OCI-LY1 (cell line): ENCODE measurements around the gene IL2.

ENCODE experiments used
- EZH2 ChIP-seq: fragments of 200-600 bp; sonication (generic), shearing (Covaris generic); IDR thresholded peaks from 2 replicates; pipeline ENCODE4 v1.8.0; 2017; ENCODE audit warnings: borderline replicate concordance, mixed run types, mild to moderate bottlenecking, antibody characterized with exemption, low read length, moderate library complexity, mixed read lengths
- TF ChIP-seq, protein P1 (sequence below): fragments of 200-600 bp; sonication (generic), shearing (Covaris generic); IDR thresholded peaks from 2 replicates; pipeline ENCODE4 v1.5.1; 2017; ENCODE audit warnings: mild to moderate bottlenecking, antibody characterized with exemption, low read length, moderate library complexity, mixed read lengths

DNA sequence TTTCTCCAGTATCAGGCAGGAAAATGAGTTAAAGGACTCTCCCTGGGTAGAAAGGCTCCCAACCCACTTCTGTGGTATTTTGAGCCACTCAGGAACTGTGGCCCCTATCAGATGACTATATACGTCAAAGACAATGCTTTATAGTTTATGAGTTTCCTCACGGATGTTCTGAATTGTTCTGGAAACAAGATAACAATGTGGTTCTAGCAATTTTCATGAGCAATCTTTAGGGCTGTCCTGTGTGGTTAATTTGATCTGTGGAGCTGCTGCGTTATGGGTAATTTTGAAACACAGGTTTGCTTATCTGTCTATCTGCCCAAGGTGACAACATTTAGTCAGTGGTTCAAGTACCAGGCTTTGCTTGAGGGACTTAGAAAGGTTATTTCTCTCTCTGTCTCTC lies 46.7 kb upstream of the IL2 start:
- TF ChIP-seq, protein P1, sequence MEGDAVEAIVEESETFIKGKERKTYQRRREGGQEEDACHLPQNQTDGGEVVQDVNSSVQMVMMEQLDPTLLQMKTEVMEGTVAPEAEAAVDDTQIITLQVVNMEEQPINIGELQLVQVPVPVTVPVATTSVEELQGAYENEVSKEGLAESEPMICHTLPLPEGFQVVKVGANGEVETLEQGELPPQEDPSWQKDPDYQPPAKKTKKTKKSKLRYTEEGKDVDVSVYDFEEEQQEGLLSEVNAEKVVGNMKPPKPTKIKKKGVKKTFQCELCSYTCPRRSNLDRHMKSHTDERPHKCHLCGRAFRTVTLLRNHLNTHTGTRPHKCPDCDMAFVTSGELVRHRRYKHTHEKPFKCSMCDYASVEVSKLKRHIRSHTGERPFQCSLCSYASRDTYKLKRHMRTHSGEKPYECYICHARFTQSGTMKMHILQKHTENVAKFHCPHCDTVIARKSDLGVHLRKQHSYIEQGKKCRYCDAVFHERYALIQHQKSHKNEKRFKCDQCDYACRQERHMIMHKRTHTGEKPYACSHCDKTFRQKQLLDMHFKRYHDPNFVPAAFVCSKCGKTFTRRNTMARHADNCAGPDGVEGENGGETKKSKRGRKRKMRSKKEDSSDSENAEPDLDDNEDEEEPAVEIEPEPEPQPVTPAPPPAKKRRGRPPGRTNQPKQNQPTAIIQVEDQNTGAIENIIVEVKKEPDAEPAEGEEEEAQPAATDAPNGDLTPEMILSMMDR = no peak
- no peak for TF ChIP-seq EZH2
